HG02610 (cell line): ENCODE measurements around the gene ARHGEF28.

Source experiments
- ATAC-seq: cut with Tn5 transposase; IDR thresholded peaks from one replicate; pipeline ENCODE4 v1.9.1; 2021; ENCODE audit warnings: mild to moderate bottlenecking, moderate library complexity; ENCODE audit not compliant: unreplicated experiment

Gene ARHGEF28

GRCh38 chr5:73835726-73836125 lies 209.7 kb downstream of the ARHGEF28 start:
- no peak for ATAC-seq

GRCh38 chr5:73836607-73837006 lies 210.6 kb downstream of the ARHGEF28 start:
- ATAC-seq, result no peak

GRCh38 chr5:73838901-73839300 lies 212.9 kb downstream of the ARHGEF28 start:
- no peak for ATAC-seq

- no peak for ATAC-seq
These were observed 215.6 kb downstream of the ARHGEF28 start for GRCh38 chr5:73841641-73842040.

- no peak for ATAC-seq
These were observed 218.2 kb downstream of the ARHGEF28 start for GRCh38 chr5:73844165-73844564.

GRCh38 chr5:73851471-73852181 lies 225.6 kb downstream of the ARHGEF28 start:
- ATAC-seq, result no peak

- no peak for ATAC-seq
These were observed 227.1 kb downstream of the ARHGEF28 start for GRCh38 chr5:73853091-73853490.

GRCh38 chr5:73856997-73857396 lies 231.0 kb downstream of the ARHGEF28 start:
- ATAC-seq, result no peak

- no peak for ATAC-seq
These were observed 231.4 kb downstream of the ARHGEF28 start for GRCh38 chr5:73857446-73857845.

- no peak for ATAC-seq
These were observed 232.1 kb downstream of the ARHGEF28 start for GRCh38 chr5:73858054-73858453.

GRCh38 chr5:73858776-73859175 lies 232.8 kb downstream of the ARHGEF28 start:
- ATAC-seq, result no peak

- no peak for ATAC-seq
These were observed 233.7 kb downstream of the ARHGEF28 start for GRCh38 chr5:73859696-73860095.

GRCh38 chr5:73861313-73861988 lies 235.5 kb downstream of the ARHGEF28 start:
- ATAC-seq, result no peak

- no peak for ATAC-seq
These were observed 236.8 kb downstream of the ARHGEF28 start for GRCh38 chr5:73862796-73863195.

- ATAC-seq, result no peak
These were observed 237.9 kb downstream of the ARHGEF28 start for GRCh38 chr5:73863876-73864275.

GRCh38 chr5:73865315-73865714 lies 239.3 kb downstream of the ARHGEF28 start:
- ATAC-seq, result no peak

GRCh38 chr5:73867345-73868335 lies 241.6 kb downstream of the ARHGEF28 start:
- no peak for ATAC-seq

- no peak for ATAC-seq
These were observed 257.6 kb downstream of the ARHGEF28 start for GRCh38 chr5:73883646-73884045.

GRCh38 chr5:73887688-73888087 lies 261.7 kb downstream of the ARHGEF28 start:
- ATAC-seq, result no peak

- ATAC-seq, result no peak
These were observed 264.6 kb downstream of the ARHGEF28 start for GRCh38 chr5:73890569-73890968.

GRCh38 chr5:73892218-73892617 lies 266.2 kb downstream of the ARHGEF28 start:
- no peak for ATAC-seq
